ENCODE measurements around the gene FOXP2. TPM values are rescaled to one million over a fixed set of nuclear protein-coding genes. Genes with fewer than 3 reads are reported as not detected.

Gene FOXP2
- total RNA-seq, 2 donors from 2014 or later = 13.3 to 14.9 TPM

- Histone ChIP-seq H3K36me3 (ENCODE audit: control insufficient read depth, insufficient read depth, low read length) (no peaks in the 10 kb centered on the region), H3K27me3 (ENCODE audit: control insufficient read depth, insufficient read depth, low read length, poor library complexity, severe bottlenecking) (no peaks in the 10 kb centered on the region), H3K4me1 (ENCODE audit: control insufficient read depth, insufficient read depth, low read length) (peaks cover 3% of the 10 kb centered on the region), H3K4me3 (ENCODE audit: low read length) (no peak overlapping the region), H3K9ac (ENCODE audit: extremely low read depth, low read length, poor library complexity, severe bottlenecking) (no peak overlapping the region), H3K27ac (ENCODE audit: low read depth, low read length) (no peak overlapping the region), H3K9me3 (ENCODE audit: control insufficient read depth, low read length) (no peaks in the 10 kb centered on the region)
- Mint-ChIP-seq H3K36me3 (ENCODE audit: low read depth) (no peaks in the 10 kb centered on the region), H3K9me3 (no peaks in the 10 kb centered on the region), H3K27me3 (ENCODE audit: insufficient read depth) (no peaks in the 10 kb centered on the region), H3K4me3 (no peak overlapping the region), H3K27ac (no peak overlapping the region), H3K4me1 (peaks cover 5% of the 10 kb centered on the region)
- 82 to 85% methylated on average over 2 of the region's 2 CpGs for WGBS, 2 experiments (ENCODE audit: insufficient coverage in 1 of 2, insufficient read length in 1 of 2)
- DNase-seq = no peak
- TF ChIP-seq, protein P1, sequence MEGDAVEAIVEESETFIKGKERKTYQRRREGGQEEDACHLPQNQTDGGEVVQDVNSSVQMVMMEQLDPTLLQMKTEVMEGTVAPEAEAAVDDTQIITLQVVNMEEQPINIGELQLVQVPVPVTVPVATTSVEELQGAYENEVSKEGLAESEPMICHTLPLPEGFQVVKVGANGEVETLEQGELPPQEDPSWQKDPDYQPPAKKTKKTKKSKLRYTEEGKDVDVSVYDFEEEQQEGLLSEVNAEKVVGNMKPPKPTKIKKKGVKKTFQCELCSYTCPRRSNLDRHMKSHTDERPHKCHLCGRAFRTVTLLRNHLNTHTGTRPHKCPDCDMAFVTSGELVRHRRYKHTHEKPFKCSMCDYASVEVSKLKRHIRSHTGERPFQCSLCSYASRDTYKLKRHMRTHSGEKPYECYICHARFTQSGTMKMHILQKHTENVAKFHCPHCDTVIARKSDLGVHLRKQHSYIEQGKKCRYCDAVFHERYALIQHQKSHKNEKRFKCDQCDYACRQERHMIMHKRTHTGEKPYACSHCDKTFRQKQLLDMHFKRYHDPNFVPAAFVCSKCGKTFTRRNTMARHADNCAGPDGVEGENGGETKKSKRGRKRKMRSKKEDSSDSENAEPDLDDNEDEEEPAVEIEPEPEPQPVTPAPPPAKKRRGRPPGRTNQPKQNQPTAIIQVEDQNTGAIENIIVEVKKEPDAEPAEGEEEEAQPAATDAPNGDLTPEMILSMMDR (conservative IDR thresholded peaks at IDR 0.05) = no peak
Measured at GRCh38 chr7:114623146-114623545, 208.5 kb downstream of the FOXP2 start.

DNA sequence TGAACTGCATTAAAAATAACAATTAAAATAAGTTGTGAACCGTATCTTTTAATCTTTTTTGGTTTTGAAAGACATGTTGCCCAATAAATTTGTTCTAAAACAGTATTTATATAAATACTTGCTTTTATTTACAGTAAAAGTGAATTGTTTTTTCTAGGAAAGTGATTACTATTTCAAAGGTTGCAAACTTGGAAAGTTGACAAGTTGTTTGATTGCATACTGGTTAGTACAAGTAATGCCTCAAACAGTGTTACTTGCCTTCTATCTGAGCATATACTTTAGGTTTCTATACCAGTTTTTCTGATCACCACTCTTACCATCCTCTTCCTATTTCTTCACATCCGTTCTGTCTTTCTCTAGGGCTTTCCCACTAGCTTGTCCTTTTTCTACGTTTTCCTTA lies 212.6 kb downstream of the FOXP2 start:
- Histone ChIP-seq H3K4me3 (ENCODE audit: low read length) (no peak overlapping the region), H3K9ac (ENCODE audit: extremely low read depth, low read length, poor library complexity, severe bottlenecking) (no peak overlapping the region), H3K27ac (ENCODE audit: low read depth, low read length) (no peak overlapping the region), H3K27me3 (ENCODE audit: control insufficient read depth, insufficient read depth, low read length, poor library complexity, severe bottlenecking) (no peaks in the 10 kb centered on the region), H3K4me1 (ENCODE audit: control insufficient read depth, insufficient read depth, low read length) (peaks cover 6% of the 10 kb centered on the region), H3K9me3 (ENCODE audit: control insufficient read depth, low read length) (no peaks in the 10 kb centered on the region), H3K36me3 (ENCODE audit: control insufficient read depth, insufficient read depth, low read length) (no peaks in the 10 kb centered on the region)
- TF ChIP-seq, protein P1 (conservative IDR thresholded peaks at IDR 0.05) = no peak
- 88 to 100% methylated on average over 1 to 2 of the region's 3 CpGs for WGBS, 2 experiments (ENCODE audit: insufficient coverage in 1 of 2, insufficient read length in 1 of 2)
- Mint-ChIP-seq H3K9me3 (no peaks in the 10 kb centered on the region), H3K36me3 (ENCODE audit: low read depth) (no peaks in the 10 kb centered on the region), H3K27ac (no peak overlapping the region), H3K27me3 (ENCODE audit: insufficient read depth) (no peaks in the 10 kb centered on the region), H3K4me1 (peaks cover 29% of the 10 kb centered on the region), H3K4me3 (no peak overlapping the region)
- no peak for DNase-seq

DNA sequence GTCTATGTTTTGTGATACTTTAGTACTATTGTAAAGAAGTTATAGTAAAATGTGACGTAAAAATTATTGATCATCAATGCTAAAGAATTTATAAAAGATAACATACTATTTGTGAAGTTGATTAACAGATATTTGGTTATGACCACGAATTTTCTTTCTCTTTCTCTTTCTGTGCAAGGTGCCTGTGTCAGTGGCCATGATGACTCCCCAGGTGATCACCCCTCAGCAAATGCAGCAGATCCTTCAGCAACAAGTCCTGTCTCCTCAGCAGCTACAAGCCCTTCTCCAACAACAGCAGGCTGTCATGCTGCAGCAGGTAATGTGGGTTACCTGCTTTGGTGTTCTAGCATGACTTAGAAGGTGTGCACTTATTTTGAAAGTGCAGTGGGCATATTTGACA lies 213.7 kb downstream of the FOXP2 start:
- no peaks in the 10 kb centered on the region for H3K36me3 ChIP-seq (ENCODE audit: control insufficient read depth, insufficient read depth, low read length)
- H3K9me3 ChIP-seq (ENCODE audit: control insufficient read depth, low read length) = no peaks in the 10 kb centered on the region
- H3K27ac ChIP-seq (ENCODE audit: low read depth, low read length) = no peak overlapping the region
- Mint-ChIP-seq H3K4me1 (peaks cover 33% of the 10 kb centered on the region), H3K9me3 (no peaks in the 10 kb centered on the region), H3K36me3 (ENCODE audit: low read depth) (no peaks in the 10 kb centered on the region), H3K4me3 (no peak overlapping the region), H3K27ac (no peak overlapping the region), H3K27me3 (ENCODE audit: insufficient read depth) (no peaks in the 10 kb centered on the region)
- H3K9ac ChIP-seq (ENCODE audit: extremely low read depth, low read length, poor library complexity, severe bottlenecking) = no peak overlapping the region
- 72% methylated on average over 2 of the region's 2 CpGs; no CpG with 5 or more reads in 1 of the 2 experiments for WGBS, 2 experiments (ENCODE audit: insufficient coverage in 1 of 2, insufficient read length in 1 of 2)
- TF ChIP-seq, protein P1 (conservative IDR thresholded peaks at IDR 0.05) = no peak
- no peaks in the 10 kb centered on the region for H3K27me3 ChIP-seq (ENCODE audit: control insufficient read depth, insufficient read depth, low read length, poor library complexity, severe bottlenecking)
- H3K4me3 ChIP-seq (ENCODE audit: low read length) = no peak overlapping the region
- H3K4me1 ChIP-seq (ENCODE audit: control insufficient read depth, insufficient read depth, low read length) = peaks cover 6% of the 10 kb centered on the region
- no peak for DNase-seq

Measured in endodermal cell (in vitro differentiated cells).